H9 (cell line): ENCODE results near the gene HPCAL1. TPM values are rescaled to one million over a fixed set of nuclear protein-coding genes. Genes with fewer than 3 reads are reported as not detected.

Experiments
- DNase-seq: peaks from one replicate; pipeline ENCODE4 v3.0.0-alpha.2; 2017
- H2AFZ ChIP-seq: one replicate; pipeline ENCODE4 v1.6.1; 2013; ENCODE audit warnings: mild to moderate bottlenecking, low read length, control low read depth, moderate library complexity
- H2AK5ac ChIP-seq: 2 replicates; pipeline ENCODE4 v1.6.1; 2013; ENCODE audit warnings: low read length, control low read depth, mixed read lengths; ENCODE audit not compliant: insufficient read length
- H2BK120ac ChIP-seq: one replicate; pipeline ENCODE4 v1.6.1; 2013; ENCODE audit warnings: low read depth, mild to moderate bottlenecking, low read length, control low read depth, inconsistent platforms; ENCODE audit not compliant: poor library complexity, severe bottlenecking
- H2BK12ac ChIP-seq: 2 replicates; pipeline ENCODE4 v1.6.1; 2013; ENCODE audit warnings: low read length, control low read depth, mixed read lengths, low read depth; ENCODE audit not compliant: insufficient read length
- H2BK15ac ChIP-seq: 2 replicates; pipeline ENCODE4 v1.6.1; 2013; ENCODE audit warnings: low read depth, low read length, control low read depth
- H2BK20ac ChIP-seq: one replicate; pipeline ENCODE4 v1.6.1; 2013; ENCODE audit warnings: low read depth, mild to moderate bottlenecking, low read length, control low read depth, inconsistent platforms; ENCODE audit not compliant: poor library complexity, severe bottlenecking
- H2BK5ac ChIP-seq: 2 replicates; pipeline ENCODE4 v1.6.1; 2013; ENCODE audit warnings: low read length, control low read depth, mixed read lengths; ENCODE audit not compliant: insufficient read length
- H3K14ac ChIP-seq: 2 replicates; pipeline ENCODE4 v1.6.1; 2013; ENCODE audit warnings: low read length, control low read depth; ENCODE audit not compliant: insufficient read depth
- H3K18ac ChIP-seq: 2 replicates; pipeline ENCODE4 v1.6.1; 2013; ENCODE audit warnings: low read depth, mild to moderate bottlenecking, mixed read lengths, low read length, control low read depth; ENCODE audit not compliant: insufficient read length
- H3K23ac ChIP-seq: 2 replicates; pipeline ENCODE4 v1.6.1; 2013; ENCODE audit warnings: low read length, control low read depth, mixed read lengths, low read depth; ENCODE audit not compliant: insufficient read length
- H3K23me2 ChIP-seq: 2 replicates; pipeline ENCODE4 v1.6.1; 2013; ENCODE audit warnings: low read depth, mild to moderate bottlenecking, mixed read lengths, low read length, control low read depth; ENCODE audit not compliant: insufficient read length, poor library complexity, severe bottlenecking
- H3K27ac ChIP-seq: 2 replicates; pipeline ENCODE4 v1.5.1; 2013; ENCODE audit warnings: low read length, control low read depth, mixed read lengths, low read depth; ENCODE audit not compliant: insufficient read length
- H3K27me3 ChIP-seq: 2 replicates; pipeline ENCODE4 v1.6.1; 2013; ENCODE audit warnings: low read length, control low read depth, inconsistent platforms; ENCODE audit not compliant: insufficient read depth
- H3K4ac ChIP-seq: 2 replicates; pipeline ENCODE4 v1.6.1; 2013; ENCODE audit warnings: low read depth, mild to moderate bottlenecking, control low read depth, inconsistent platforms, low read length, moderate library complexity
- H3K4me1 ChIP-seq: 2 replicates; pipeline ENCODE4 v1.6.1; 2013; ENCODE audit warnings: low read length, control low read depth, inconsistent platforms; ENCODE audit not compliant: insufficient read depth
- H3K4me2 ChIP-seq: 2 replicates; pipeline ENCODE4 v1.6.1; 2013; ENCODE audit warnings: low read length, control low read depth, mixed read lengths; ENCODE audit not compliant: insufficient read length, insufficient read depth
- H3K56ac ChIP-seq: 2 replicates; pipeline ENCODE4 v1.6.1; 2013; ENCODE audit warnings: low read depth, mild to moderate bottlenecking, mixed read lengths, low read length, control low read depth; ENCODE audit not compliant: insufficient read length
- H3K79me1 ChIP-seq: 2 replicates; pipeline ENCODE4 v1.6.1; 2013; ENCODE audit warnings: low read depth, mild to moderate bottlenecking, moderate library complexity, low read length, control low read depth, inconsistent platforms; ENCODE audit not compliant: insufficient read depth, poor library complexity, severe bottlenecking
- H3K79me2 ChIP-seq: 2 replicates; pipeline ENCODE4 v1.6.1; 2013; ENCODE audit warnings: low read length, control low read depth, inconsistent platforms; ENCODE audit not compliant: insufficient read depth
- H3K9ac ChIP-seq: 2 replicates; pipeline ENCODE4 v1.6.1; 2013; ENCODE audit warnings: low read length, control low read depth, mixed read lengths; ENCODE audit not compliant: insufficient read length; ENCODE audit errors: extremely low read depth
- H3K9me3 ChIP-seq: one replicate; pipeline ENCODE4 v1.6.1; 2013; ENCODE audit warnings: low read depth, low read length, inconsistent platforms; ENCODE audit not compliant: control insufficient read depth
- H3T11ph ChIP-seq: one replicate; pipeline ENCODE4 v1.6.1; 2013; ENCODE audit warnings: mild to moderate bottlenecking, low read length, control low read depth, inconsistent platforms
- H4K20me1 ChIP-seq: one replicate; pipeline ENCODE4 v1.6.1; 2013; ENCODE audit not compliant: control insufficient read depth, insufficient read length, insufficient read depth
- H4K5ac ChIP-seq: 2 replicates; pipeline ENCODE4 v1.6.1; 2013; ENCODE audit warnings: low read depth, mild to moderate bottlenecking, mixed read lengths, low read length, control low read depth; ENCODE audit not compliant: insufficient read length
- H4K8ac ChIP-seq: replicated peaks from 2 replicates; pipeline ENCODE4 v1.6.1; 2013; ENCODE audit warnings: low read length, control low read depth, mixed read lengths, low read depth; ENCODE audit not compliant: insufficient read length
- H4K91ac ChIP-seq: 2 replicates; pipeline ENCODE4 v1.6.1; 2013; ENCODE audit warnings: low read depth, mild to moderate bottlenecking, moderate library complexity, mixed read lengths, low read length, control low read depth; ENCODE audit not compliant: insufficient read length
- H3K27ac Mint-ChIP-seq, 3 experiments: 2 replicates in 2 of 3; 3 replicates in 1 of 3; pipeline ENCODE4 v1.8.0; 2020 to 2021; ENCODE audit warnings: mixed read lengths in 3 of 3, mild to moderate bottlenecking in 1 of 3, moderate library complexity in 1 of 3
- H3K27me3 Mint-ChIP-seq: 2 replicates; pipeline ENCODE4 v1.8.0; 2021; ENCODE audit warnings: low read depth, mild to moderate bottlenecking, moderate library complexity, mixed read lengths
- H3K36me3 Mint-ChIP-seq, 3 experiments: 2 replicates in 2 of 3; 3 replicates in 1 of 3; pipeline ENCODE4 v1.8.0; 2020 to 2021; ENCODE audit warnings: low read depth in 3 of 3, mixed read lengths in 3 of 3; ENCODE audit not compliant: insufficient read depth in 1 of 3
- H3K4me1 Mint-ChIP-seq, 2 experiments: 2 replicates each; pipeline ENCODE4 v1.8.0; 2020; ENCODE audit warnings: mixed read lengths in 2 of 2
- H3K4me3 Mint-ChIP-seq, 2 experiments: 2 replicates in 1 of 2; 3 replicates in 1 of 2; pipeline ENCODE4 v1.8.0; 2020 to 2021; ENCODE audit warnings: mild to moderate bottlenecking in 2 of 2, mixed read lengths in 2 of 2, moderate library complexity in 1 of 2
- H3K9me3 Mint-ChIP-seq, 2 experiments: 2 replicates in 1 of 2; 3 replicates in 1 of 2; pipeline ENCODE4 v1.8.0; 2020; ENCODE audit warnings: mild to moderate bottlenecking in 2 of 2, mixed read lengths in 2 of 2, moderate library complexity in 1 of 2
- WGBS: extraction: QIAGEN DNeasy Blood & Tissue Kit; methylation state at CpG from one replicate; pipeline ENCODE4 v1.1.7; 2013; ENCODE audit warnings: missing lambda C conversion rate, low lambda C conversion rate, mixed read lengths; ENCODE audit not compliant: insufficient read length; ENCODE audit errors: extremely low coverage; 5-methylcytosine and 5-hydroxymethylcytosine counted together
- total RNA-seq: library from RNA; stranded (reverse); gene quantifications from 2 replicates; pipeline ENCODE4 v1.2.1, GENCODE V29; 2021
- TF ChIP-seq, protein P1 (sequence below): fragments of 200-600 bp; sonication (generic); conservative IDR thresholded peaks from 3 replicates; pipeline ENCODE4 v1.8.0; 2021; ENCODE audit warnings: antibody characterized with exemption, mild to moderate bottlenecking

Gene HPCAL1
- total RNA-seq, 1 experiment from 2014 or later = 4.7 TPM

- Histone ChIP-seq H3K56ac (no peak overlapping the region), H2AK5ac (no peak overlapping the region), H4K8ac (no peak overlapping the region), H3K4ac (no peak overlapping the region), H2BK15ac (no peak overlapping the region), H2AFZ (no peak overlapping the region), H3T11ph (no peak overlapping the region), H3K23me2 (no peaks in the 10 kb centered on the region), H2BK20ac (no peak overlapping the region), H3K4me2 (no peak overlapping the region), H3K9ac (no peak overlapping the region), H3K4me1 (no peaks in the 10 kb centered on the region), H3K79me2 (peaks cover 2% of the 10 kb centered on the region; the same call in 1 of the 2 replicates), H3K14ac (no peak overlapping the region), H2BK120ac (no peak overlapping the region), H3K18ac (no peak overlapping the region), H3K27ac (no peak overlapping the region), H3K79me1 (no peaks in the 10 kb centered on the region), H4K91ac (no peak overlapping the region), H4K5ac (no peak overlapping the region), H3K27me3 (no peaks in the 10 kb centered on the region), H3K23ac (no peak overlapping the region), H2BK12ac (no peak overlapping the region), H3K9me3 (no peaks in the 10 kb centered on the region), H2BK5ac (no peak overlapping the region), H4K20me1 (no peaks in the 10 kb centered on the region)
- Mint-ChIP-seq H3K4me3 (no peak overlapping the region), H3K36me3 (no peaks in the 10 kb centered on the region), H3K4me1 (peaks cover 2 to 10% of the 10 kb centered on the region in 2 experiments; a peak in 3 of 4 replicates), H3K27ac (no peak overlapping the region), H3K9me3 (no peaks in the 10 kb centered on the region; a peak in 1 of 5 replicates), H3K27me3 (no peaks in the 10 kb centered on the region)
- DNase-seq = no peak
- TF ChIP-seq, protein P1, sequence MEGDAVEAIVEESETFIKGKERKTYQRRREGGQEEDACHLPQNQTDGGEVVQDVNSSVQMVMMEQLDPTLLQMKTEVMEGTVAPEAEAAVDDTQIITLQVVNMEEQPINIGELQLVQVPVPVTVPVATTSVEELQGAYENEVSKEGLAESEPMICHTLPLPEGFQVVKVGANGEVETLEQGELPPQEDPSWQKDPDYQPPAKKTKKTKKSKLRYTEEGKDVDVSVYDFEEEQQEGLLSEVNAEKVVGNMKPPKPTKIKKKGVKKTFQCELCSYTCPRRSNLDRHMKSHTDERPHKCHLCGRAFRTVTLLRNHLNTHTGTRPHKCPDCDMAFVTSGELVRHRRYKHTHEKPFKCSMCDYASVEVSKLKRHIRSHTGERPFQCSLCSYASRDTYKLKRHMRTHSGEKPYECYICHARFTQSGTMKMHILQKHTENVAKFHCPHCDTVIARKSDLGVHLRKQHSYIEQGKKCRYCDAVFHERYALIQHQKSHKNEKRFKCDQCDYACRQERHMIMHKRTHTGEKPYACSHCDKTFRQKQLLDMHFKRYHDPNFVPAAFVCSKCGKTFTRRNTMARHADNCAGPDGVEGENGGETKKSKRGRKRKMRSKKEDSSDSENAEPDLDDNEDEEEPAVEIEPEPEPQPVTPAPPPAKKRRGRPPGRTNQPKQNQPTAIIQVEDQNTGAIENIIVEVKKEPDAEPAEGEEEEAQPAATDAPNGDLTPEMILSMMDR = no peak
- WGBS = no CpG with 5 or more reads among the region's 24 CpGs
Observed at GRCh38 chr2:10368491-10369231, 66.0 kb downstream of the HPCAL1 start.
